Stimulated activated CD8-positive, alpha-beta memory T cell treated with anti-CD3 and anti-CD28 coated beads, Interleukin-12 subunit alpha, Interleukin-12 subunit beta, amount 100 ng/mL, for 24 hours (primary cell): ENCODE data around the gene SP2.

Experiments
- DNase-seq: peaks from one replicate; pipeline ENCODE4 v3.0.0-alpha.2; 2020; ENCODE audit errors: extremely low read depth

The SP2 gene

DNA sequence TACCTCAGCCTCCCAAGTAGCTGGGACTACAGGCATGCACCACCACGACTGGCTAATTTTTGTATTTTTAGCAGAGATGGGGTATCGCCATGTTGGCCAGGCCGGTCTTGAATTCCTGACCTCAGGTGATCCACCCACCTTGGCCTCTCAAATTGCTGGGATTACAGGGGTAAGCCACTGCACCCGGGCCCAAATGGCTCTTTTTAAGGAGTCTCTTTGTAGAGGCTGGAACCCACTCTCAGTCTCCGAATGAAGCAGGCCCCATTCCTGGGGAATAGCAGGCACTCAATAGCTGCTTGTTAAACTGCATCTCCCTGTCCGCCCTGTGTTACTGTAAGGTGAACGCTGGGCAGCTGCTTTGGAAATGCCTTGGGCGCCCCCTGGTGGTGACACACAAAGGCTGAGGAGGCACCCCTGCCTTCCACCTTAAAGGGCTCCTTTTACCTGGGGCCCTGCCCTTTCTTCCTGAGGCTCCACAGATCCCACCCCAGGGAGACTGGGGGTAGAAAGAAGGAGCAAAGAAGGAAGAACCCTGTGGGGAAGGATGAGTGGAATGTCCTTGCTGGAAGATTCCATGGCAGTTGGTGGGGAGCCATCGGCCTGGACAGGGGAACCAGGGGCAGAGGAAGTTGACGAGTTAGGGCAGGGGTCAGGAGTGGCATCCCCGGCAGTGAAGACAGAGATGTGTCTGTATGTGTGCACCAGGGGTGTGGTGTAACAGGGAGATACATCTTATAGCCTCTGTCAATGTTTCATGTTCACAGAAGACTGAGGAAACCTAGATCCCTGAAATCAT lies 6.1 kb upstream of the SP2 start:
- DNase-seq = peak; percentile 79

DNA sequence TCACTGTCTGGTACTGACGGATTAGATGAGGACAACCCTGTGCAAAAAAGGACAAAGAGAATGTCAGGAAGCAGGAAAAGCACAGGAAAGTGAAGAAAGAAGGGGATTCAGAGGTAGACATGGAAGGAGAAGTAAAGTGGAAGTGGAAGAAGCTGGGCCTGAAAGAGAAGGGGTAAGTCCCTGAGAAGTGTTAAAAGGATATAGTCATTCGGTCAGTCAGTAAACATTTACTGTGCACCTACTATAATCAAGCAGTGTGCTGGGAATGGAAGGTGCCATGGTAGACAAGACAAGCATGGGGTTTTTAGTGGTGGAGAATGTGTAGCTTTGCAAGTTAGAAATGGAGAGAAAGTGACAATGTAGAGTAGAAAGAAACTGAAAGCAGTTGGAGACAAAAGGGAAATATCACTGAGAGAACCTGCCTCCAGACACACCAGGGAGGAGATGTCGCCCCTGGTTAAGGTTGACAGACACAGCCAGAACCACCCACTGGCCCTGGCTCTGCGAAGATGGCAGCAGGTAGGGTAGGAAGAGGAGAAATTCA lies 4.4 kb upstream of the SP2 start:
- DNase-seq = no peak

GRCh38 chr17:47894498-47895346 lies 1.3 kb upstream of the SP2 start:
- DNase-seq = no peak

DNA sequence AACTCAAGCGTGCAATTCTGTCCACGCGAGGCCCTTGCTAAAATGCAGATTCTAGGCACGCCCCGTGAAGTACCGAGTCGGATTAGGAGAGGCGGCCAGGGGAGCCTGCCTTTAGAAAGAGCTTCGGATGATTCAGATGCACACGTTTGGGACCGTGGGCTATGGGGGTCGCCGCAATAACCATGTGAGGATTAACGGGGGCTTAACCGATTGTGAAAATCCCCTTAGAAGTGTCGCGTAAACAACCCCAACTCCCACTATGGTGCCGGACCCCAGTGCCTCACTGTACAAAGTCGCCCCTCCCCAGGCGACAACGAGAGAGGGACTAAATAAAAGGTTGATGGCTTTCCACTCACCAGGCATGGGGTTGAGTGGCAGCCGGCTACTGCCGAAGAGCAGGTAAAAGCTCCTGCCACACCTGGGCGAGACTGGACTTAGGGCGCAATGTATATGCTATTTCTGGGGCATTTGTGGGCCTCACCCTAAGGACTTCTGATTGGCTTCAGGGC lies 635 bp upstream of the SP2 start:
- DNase-seq = peak; percentile 1

DNA sequence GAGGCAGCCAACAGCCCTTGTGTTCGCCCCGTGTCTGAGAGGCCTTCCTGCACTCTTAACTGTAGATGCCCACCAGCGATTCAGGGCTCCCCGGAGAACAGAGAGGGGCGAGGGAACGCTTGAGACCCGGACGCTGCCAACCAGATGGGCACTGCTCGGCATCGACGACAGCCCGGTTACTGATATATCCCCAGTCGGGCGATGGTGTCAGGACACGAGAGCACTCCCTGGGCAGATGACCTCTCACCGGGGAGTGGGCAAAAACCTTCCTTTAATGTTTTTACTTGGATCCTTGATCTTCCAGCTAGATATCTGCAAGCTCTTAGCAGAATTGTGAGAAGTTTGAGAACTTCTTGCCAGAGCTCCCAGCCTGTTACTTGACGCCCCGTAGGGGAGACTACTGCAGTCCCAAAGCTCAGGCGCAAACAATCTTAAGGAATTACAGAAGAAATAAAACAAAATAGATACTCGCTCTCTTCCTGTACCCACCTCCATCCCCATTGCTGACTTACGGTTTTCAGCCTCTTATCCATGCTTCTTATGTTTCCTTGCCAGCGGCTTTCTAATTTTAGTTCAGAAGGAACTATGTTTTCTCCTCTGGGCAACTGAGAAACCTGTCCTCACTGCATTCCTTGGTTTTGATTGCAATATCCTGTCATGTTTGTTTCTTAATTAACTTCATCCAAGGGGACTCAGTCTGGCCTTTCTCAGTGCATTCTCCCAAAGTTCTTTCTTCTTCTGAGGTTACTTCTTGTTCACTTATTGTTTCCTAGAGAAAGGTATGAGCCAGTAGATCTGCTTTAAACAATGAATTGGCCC lies 845 bp downstream of the SP2 start:
- no peak for DNase-seq

- DNase-seq = no peak
Measured at GRCh38 chr17:47897561-47897960, 1.5 kb downstream of the SP2 start.

DNA sequence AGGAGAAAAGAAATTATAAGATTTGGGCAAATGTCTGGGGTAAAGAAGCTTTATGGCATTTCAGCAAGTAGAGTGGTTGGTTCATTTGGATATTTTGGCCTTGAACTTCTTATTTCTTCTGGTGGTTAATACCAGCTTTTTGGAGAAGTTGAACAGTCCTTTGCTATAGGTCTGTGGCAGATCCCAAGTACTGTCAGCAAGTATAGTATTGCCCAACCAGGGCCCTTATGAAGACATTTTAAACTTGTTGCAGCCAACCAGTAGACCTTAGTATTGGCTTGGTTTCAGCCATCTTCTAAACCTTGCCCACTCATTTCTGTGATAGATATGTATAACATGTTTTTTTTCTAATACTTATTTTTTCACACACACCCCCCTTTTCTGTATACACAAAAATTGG lies 2.2 kb downstream of the SP2 start:
- no peak for DNase-seq

GRCh38 chr17:47899643-47900042 lies 3.6 kb downstream of the SP2 start:
- no peak for DNase-seq

DNA sequence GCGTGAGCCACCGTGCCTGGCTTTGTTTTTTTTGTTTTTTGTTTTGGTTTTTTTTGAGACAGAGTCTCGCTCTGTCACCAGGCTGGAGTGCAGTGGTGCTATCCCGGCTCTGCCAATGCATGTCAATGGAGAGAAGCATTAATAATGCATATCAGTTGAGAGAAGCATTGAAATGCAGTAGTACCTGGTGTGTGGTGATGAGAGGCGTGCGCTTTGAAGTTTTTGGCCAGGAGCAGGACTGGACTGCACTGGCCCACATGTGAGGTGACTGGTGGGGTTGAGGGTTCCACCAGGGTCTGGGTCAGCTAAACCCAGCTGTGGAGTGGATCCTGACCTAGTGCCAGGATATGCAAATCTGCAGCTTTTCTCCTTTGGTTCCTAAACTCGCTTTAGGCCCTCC lies 5.4 kb downstream of the SP2 start:
- no peak for DNase-seq

DNA sequence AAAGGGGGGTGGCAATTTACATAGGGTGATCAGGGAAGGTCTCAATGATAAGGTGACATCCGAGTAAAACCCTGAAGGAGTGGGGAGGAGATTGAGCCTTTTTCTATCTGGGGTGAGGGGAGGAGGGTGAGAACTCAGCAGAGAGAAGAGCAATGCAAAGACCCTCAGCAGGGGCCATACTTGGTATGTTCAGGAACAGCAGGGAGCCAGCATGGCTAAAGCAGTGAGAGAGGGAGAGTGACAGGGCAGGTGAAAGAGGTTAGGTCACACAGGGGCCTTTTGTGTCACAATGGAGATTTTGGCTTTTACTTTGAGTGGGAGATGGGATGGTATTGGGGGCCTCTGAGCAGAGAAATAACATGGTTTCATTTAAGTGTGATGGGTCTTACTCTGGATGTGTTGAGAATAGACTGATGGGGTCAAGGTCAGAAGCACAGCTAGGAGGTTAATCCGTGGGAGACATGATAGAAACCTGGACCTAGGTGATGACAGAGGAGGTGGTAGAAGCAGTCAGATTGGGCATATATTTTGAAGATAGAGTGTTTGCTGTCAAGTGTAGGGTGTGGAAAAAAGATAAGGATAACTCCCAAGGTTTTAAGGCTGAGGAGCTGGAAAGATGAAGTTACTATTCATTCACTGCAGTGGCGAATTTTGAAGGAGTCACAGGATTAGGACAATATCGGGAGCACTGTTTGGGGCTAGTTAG lies 6.2 kb downstream of the SP2 start:
- DNase-seq = no peak

GRCh38 chr17:47905221-47905733 lies 9.2 kb downstream of the SP2 start:
- no peak for DNase-seq

- DNase-seq = no peak
Measured at GRCh38 chr17:47906443-47906842, 10.4 kb downstream of the SP2 start.

DNA sequence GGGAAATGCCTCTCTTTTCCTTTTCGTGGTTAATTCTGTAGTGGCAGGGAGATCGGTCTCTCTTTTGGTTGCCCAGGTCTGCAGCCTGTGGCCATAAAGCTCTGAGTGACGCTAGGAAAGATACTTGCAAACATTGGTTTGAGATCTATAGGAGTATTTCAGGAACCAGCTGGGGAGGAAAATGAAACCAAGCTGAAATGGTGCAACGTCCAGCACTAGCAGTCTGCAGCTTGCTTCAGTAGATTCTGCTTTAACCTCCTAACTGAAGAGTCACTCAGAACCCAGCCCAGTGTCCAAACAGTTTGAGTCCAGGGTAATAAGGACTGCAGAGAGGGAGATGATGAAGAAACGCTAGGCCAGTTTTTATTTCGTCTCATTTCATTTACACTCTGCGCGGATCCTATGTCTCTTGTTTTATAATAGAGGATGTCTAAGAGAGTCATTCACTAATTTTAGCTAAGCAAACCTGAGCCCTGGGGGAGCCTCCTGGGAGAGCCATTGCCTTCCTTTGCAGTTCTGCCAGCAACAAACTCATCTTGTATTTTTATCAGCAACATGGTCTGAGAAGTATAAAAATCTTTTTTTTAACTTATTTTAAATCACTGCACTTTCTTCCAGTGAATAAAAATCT lies 12.0 kb downstream of the SP2 start:
- no peak for DNase-seq

DNA sequence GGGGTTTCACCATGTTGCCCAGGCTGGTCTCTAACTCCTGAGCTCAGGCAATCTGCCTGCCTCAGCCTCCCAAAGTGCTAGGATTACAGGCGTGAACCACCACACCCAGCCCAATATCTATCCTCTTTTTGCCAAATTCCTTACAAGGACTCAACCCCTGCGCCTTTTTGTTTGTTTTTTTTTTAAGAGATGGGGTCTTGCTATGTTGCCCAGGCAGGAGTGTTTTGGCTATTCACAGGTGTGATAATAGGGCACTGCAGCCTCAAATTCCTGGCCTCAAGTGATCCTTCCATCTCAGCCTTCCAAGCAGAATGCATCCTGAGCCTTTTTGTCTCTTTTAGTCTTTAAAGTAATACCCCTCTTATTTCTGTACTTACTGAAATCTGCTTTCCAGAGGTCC lies 17.0 kb downstream of the SP2 start:
- no peak for DNase-seq

GRCh38 chr17:47914306-47914948 lies 18.4 kb downstream of the SP2 start:
- DNase-seq = no peak

DNA sequence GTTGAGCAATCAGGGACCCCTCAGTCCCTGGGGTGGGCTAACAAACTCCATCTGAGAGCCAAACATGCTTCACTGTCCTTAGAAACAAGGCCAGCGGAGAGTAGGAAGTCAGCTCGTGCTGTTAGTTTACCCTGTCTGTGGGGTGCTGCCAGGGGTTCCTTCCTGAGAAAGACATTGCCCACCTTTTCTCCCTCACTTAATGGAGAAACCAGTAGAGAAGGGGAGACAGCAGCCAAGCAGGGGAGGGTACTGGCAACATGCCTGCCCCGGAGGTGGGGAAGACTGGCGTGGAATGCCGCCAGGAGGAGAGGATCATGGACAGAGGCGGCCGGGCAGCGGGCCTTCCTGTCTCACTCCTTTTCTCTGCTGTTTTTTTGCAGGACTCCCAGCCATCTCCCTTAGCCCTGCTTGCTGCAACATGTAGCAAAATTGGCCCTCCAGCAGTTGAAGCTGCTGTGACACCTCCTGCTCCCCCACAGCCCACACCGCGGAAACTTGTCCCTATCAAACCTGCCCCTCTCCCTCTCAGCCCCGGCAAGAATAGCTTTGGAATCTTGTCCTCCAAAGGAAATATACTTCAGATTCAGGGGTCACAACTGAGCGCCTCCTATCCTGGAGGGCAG lies 19.9 kb downstream of the SP2 start:
- DNase-seq = no peak

GRCh38 chr17:47916489-47917208 lies 20.6 kb downstream of the SP2 start:
- DNase-seq = no peak

DNA sequence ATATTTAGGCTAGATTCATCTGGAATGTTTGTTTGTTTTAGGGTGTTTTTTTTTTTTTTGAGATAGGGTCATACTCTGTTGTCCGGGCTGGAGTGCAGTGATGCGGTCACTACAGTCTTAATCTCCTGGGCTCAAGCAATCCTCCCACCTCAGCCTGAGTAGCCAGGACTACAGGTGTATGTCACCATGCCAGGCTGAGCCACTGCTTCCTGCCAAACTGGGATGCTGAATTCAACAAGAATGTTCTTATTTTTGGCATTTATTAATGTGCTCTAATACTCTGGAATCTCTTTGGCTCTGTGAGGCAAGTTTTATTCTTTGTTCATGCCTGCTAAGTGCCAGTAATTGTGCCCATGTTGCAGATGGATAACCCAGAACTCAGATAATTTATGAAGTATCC lies 21.5 kb downstream of the SP2 start:
- DNase-seq = no peak

GRCh38 chr17:47918006-47918405 lies 22.0 kb downstream of the SP2 start:
- DNase-seq = no peak
